Measurements from ENCODE around the gene SLC5A6.

DNA sequence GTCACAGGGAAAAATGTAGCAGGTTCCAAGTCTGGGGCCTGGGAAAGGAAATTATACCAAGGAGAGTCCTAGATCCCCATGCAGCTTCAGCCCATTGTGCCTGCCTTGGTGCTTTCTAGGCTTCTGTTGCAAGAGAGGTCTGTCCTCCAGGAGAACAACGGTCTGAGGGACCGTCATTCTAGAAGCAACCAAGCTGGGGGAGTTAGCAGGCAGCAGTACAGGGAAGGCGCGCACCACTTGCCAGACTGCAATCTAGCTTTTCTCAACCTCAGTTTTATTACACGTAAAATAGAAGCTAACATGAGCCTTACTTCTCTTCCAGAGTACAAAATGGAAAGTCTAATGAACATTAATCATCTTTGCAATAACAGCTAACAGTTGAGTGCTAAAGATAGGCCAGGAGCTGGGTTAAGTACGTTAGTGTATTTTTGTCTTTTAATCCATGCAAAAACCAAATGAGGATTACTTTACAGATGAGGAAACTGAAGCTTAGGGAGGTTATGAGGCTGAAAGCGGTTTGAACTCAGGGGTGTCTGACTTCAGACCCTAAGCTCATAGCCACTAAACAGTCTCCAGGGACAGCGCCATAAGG, 61.3 kb downstream of the SLC5A6 start:
- TF ChIP-seq POLR2A (IDR thresholded peaks at IDR 0.05; ENCODE audit: low read depth, low read length) (no peak), POLR2AphosphoS5 (IDR thresholded peaks at IDR 0.05; ENCODE audit: low read depth, low read length) (no peak), SPI1 (IDR thresholded peaks at IDR 0.05; ENCODE audit: low read depth, low read length) (no peak), TAF1 (IDR thresholded peaks at IDR 0.05; ENCODE audit: low read depth, low read length) (no peak)
